Hematopoietic multipotent progenitor cell treated with erythropoietin and hydrocortisone succinate and interleukin-3 and kit ligand, for 8 days (in vitro differentiated cells): ENCODE data around the gene DKK2.
"Not testable (repeated sequence)": the region's sequence is repeated elsewhere in the genome, so short reads cannot be mapped to it uniquely, and the experiment has no call there.

Experiments
- DNase-seq: peaks from one replicate; pipeline ENCODE4 v3.0.0-alpha.2; 2015

DKK2 gene

GRCh38 chr4:107011312-107011711 lies 24.8 kb downstream of the DKK2 start:
- DNase-seq, result no peak

DNA sequence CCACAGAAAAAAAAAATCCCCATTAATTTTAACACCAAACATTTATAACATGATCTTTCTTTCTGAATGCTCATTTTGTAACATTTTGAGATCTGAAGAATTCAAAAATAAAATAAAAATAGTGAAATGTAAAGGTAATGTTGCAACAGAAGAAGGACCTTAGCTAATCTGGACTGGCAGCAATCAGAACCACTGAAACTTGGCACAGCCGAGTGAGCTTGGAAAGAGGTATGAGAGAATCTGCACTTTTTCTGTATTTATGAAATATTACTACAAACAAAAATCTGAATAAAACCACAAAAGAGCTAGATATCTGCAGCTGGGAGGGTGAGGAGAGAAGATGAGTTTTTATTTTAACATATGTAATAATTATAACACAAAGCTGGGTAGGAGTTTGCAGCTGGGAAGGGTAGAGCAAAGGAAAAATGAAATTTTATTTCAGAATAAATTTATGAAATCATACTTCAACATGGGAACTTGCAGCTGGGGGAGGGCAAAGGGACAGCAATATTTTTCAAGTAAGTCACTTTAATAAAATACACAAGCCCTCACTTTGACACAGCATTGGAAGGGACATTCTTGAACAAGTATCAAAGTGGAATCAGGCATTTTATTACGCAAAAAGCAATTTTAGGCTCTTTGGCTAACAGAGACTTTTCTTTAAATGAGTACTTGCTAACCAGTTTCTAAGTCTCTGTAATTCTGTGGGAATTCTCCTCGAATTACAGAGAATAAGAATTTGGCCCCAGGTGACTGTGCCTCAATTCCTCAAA lies 26.7 kb downstream of the DKK2 start:
- no peak for DNase-seq

DNA sequence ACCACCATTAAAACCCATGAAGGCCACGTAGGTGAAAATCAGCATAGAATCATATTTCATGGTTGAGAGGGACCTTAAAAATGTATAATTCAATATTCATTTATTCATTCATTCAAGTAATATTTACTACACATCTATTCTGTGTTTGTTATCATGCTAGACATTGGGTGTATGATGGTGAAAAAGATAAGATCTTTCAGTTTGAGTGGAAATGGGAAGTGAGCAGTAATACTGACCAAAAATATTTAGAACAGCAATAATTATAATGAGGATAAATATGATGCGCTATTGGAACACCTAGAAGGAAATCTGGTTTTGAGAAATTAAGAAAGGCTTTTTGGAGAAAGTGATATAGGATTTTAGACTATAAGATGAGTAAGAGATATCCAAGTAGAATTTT lies 28.0 kb downstream of the DKK2 start:
- DNase-seq, result no peak

- DNase-seq, result no peak
These were observed 29.9 kb downstream of the DKK2 start for GRCh38 chr4:107006218-107006617.

- DNase-seq, result no peak
These were observed 39.6 kb downstream of the DKK2 start for GRCh38 chr4:106996490-106996889.

DNA sequence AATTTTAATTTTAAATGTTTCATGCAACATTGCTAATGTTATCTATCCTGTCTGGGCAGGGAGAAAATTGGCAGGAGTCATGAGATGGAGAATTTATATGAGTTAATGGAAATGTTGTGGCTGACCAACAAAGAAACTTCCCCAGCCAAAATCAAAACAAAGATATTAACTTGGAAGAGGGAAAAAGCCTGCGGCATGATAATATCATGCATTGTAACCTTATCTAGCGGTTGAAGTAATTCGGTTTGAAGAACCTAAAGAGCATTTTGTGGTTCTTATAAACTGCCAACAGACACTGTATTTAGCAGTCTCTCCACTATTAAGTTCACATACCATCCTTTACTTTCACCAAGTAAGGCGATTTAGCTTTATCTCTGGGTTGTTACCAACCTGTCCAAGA lies 42.3 kb downstream of the DKK2 start:
- DNase-seq, result no peak

GRCh38 chr4:106987311-106987710 lies 48.8 kb downstream of the DKK2 start:
- DNase-seq, result no peak

DNA sequence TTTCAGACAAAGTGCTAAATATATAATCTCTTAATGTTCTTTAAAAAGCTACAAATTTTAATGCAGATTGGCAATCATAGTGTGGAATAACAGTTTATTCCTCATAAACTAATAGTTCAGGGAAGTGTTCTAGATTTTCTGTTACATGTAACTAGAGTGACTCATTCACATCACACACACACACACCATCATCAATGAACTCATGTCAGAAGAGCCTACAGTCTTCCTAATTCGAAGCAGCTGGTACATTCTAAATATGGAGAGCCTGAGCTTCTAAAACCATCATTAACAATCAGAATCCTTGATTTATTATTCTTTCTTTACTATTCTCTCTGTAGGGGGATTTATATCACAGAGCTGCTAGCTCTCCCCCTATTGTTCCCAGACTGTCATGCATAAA lies 49.6 kb downstream of the DKK2 start:
- no peak for DNase-seq

DNA sequence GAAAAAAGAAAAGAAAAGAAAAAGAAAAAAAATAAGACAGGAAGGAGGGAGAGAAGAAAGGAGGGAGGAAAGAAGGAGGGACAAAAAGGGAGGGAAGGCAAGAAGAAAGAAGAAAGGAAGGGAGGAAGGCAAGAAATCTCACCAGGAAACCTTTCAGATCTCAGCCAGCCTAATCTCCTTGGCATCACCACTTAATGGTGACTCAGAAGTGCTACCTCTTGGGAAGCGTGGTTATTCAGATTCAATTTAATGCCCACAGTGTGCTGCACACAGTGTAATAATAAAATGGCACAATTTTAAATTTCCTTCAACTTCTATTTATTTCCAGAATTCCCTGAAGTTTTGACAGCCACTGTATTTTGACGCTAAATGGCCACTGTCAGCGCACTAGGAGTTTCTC lies 50.3 kb downstream of the DKK2 start:
- no peak for DNase-seq

DNA sequence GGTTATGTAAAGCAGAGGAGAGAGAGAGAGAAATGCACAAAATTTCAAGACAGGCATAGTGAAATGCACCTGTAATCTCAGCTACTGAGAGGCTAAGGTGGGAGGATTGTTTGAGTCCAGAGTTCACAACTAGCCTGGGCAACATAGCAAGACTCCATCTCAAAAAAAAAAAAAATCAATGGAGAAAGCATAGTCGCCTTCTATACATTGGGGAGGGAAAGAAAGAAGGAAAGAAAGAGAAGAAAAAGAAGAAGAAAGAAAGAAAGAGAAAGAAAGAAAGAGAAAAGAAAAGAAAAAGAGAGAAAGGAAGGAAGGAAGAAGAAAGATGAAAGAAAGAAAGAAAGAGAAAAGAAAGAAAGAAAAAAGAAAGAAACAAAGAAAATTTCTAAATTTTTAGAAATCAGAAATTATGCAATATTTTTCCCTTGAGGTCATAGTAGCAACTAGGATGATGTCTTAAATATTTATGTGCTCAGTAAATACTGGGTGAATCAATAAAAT lies 53.4 kb downstream of the DKK2 start:
- DNase-seq, result no peak

DNA sequence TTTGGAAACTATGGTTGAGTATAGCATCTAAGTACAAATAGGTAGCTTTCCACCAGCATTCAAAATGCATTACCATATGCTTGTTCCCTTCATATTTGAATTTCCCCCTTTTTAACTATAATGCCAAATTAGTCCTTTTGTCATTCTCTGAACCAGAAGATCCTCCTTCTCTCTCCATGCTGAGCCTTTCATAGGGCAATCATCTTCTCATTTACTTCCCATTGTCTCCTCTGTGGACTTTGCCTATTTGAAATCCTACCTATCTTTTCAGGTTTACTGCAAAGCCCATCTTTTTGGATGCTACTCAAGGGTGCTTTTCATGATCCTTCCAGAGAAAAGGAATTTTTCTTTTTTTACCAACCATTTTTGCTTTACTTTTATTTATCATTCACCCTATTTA lies 54.7 kb downstream of the DKK2 start:
- no peak for DNase-seq

DNA sequence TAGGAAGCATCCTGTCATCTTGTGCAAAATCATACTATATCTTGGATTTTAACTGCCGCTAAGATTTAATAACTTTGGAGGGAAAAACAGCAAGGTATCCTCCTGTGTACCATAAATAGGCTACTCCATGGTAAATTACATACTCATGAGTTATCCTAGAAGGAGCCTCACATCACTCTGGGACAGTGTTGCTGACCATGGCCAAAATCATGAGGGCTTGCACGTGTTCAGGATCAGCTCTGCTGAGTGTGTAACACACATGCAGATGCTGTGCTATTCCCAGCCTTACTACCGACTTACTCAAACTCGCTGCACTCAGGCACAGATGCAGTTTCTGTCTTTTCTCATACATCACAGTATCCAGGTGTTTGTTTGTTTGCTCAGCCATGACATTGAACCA lies 56.6 kb downstream of the DKK2 start:
- no peak for DNase-seq

GRCh38 chr4:106978046-106978774 lies 57.9 kb downstream of the DKK2 start:
- no peak for DNase-seq

DNA sequence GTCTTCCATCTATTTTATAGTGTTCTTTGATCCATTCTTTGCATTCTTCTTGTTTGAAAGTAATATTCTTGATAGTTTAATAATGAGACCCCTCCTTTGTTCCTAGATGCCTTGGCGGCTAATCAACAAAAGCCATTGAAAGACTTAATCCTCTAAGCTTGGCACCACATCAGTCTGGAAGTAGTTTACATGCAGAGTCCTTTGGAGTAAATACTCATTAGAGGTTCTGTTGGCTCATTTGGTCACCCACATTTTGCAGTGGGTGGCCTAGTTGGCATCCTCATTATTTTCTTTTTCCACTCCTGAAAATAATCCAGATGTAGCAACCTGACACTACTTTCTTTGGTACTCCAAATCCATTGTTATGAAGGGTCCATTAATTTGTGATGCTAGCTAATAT lies 64.5 kb downstream of the DKK2 start:
- no peak for DNase-seq

GRCh38 chr4:106967892-106968291 lies 68.2 kb downstream of the DKK2 start:
- DNase-seq, result no peak

- DNase-seq, result no peak
These were observed 82.9 kb downstream of the DKK2 start for GRCh38 chr4:106953036-106953705.

DNA sequence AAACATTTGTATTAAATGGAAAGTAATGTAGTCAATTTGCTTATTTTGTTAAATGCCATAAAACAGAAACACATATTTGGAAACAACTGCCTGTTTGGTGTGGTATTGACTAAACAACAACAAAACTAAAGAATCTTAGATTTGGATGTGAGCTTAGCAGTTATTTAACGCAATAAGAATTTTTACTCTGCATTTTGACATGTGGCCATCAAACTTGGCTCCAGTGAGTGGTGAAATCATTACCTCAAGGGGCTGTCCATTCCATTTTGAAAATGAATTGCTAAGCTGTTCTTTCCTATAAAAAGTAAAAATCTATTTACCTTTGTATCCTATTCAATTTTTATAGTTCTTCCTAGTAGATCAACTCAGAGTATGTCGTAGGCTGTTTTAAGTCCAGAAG lies 84.2 kb downstream of the DKK2 start:
- DNase-seq, result no peak

GRCh38 chr4:106941841-106942240 lies 94.3 kb downstream of the DKK2 start:
- DNase-seq, result no peak

- DNase-seq, result no peak
These were observed 105.6 kb downstream of the DKK2 start for GRCh38 chr4:106930522-106930921.

DNA sequence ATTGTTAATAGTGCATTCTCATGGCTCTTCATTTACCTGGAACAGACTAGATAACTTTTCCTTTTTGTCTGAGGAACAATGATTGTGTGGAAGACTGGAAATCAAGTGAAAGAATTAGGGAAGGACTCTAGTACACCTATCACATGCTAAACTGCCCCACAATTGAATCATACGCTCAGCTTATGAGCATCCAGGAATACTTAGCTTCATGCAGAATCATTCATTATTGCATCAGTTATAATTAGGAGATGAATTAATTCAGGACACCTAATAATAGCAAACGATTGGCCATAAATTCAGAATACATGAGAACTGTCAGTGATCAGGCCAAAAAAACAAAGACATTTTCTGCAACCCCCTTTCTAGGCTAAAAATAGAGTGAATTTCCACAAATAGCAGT lies 106.9 kb downstream of the DKK2 start:
- no peak for DNase-seq

DNA sequence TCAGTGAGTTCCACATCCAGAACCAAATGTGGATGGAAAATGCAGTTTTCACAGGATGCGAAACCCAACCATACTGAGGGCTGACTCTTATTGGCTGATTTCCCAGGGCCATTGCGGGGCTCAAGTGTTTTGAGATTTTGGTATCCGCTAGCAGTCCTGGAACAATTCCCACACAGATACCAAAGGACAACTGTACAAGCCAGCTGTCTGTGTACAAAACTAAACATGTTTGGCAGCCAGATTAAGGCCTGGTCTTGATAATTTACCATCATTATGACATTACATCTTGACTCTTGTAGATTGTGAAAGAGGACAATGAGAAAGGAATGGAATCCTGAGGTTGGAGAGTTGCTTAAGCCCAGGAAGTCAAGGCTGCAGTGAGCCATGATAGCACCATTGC lies 121.9 kb downstream of the DKK2 start:
- no peak for DNase-seq

DNA sequence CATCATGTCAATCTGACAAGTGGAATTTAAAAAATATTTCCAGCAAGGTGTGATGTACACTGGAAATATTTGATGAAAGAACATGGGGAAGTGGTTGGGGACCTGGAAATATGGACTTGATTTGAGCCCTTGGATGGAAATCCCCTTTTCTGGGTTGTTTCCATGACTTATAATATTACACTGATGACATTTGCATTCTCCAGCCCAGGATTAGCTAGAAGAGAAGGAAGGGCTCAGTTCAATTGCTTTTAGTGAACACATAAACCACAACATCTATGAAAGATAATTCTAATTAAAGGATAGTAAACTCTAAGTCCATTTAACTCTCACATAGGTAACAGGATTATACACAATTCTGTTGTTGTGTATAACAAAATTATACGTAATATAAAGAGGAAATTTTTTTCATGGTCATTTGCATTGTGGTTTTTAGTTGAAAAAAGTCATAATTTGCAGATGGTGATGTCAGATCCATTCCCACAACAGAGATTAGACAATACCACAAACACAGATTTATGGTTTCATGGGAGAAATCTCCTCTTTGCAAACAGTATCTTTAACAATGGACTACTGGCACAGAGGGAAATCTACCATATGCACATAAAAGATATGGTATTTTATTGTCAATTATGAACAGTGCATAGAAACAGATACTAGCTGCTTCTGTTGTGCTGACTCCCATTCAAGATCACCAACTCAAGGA lies 126.5 kb downstream of the DKK2 start:
- DNase-seq, result no peak

GRCh38 chr4:106908049-106908448 lies 128.1 kb downstream of the DKK2 start:
- not testable (repeated sequence) for DNase-seq
